ENCODE data around the gene MYO15B.

Gene MYO15B

DNA sequence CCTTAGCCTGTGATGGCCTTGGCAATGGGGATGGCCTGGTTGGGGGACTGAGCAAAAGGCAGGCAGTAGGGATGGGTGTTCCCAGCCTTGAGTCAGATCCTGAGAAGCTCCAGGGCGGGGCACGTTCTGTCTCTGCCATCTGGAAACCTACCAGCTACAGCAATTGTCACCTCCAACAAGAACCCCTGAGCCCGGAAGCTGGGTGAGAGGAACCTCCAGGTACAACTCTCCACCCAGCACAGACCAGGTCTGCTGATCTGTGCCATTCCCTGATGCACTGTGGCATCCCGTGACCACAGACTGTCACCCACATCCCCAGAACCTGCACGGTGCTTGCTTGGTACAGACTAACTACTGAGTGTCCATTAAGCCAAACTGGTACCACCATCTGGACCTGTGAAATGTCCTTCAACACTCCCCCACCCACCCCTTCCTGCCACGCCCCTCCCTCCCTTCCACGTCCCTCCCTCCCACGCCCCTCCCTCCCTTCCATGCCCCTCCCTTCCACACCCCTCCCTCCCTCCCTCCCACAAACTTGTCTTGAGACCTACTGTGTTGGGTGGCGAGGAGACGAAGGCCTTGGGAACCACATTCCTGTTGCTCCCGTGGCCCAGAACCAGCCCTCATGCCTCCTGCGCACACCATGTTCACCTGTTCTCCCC, 16.6 kb downstream of the MYO15B start:
- DNase-seq: no peak

- DNase-seq: no peak
Observed at GRCh38 chr17:75605790-75606189, 18.2 kb downstream of the MYO15B start.

DNA sequence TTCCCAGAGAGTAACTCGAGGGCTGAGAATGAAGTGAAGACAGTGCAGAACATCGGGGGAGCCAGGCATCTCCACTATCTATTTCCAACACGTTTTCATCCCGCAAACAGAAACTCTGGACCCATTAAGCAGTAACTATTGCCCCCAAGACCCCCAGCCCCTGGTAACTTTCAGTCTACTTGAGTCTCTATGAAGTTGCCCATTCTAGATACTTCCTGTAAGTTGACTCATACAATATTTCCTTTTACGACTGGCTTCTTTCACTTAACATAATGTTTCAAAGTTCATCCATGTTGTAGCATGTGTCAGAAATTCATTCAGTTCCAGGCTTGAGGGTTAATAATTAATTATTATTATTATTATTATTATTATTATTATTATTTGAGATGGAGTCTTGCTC, 19.5 kb downstream of the MYO15B start:
- DNase-seq: no peak

DNA sequence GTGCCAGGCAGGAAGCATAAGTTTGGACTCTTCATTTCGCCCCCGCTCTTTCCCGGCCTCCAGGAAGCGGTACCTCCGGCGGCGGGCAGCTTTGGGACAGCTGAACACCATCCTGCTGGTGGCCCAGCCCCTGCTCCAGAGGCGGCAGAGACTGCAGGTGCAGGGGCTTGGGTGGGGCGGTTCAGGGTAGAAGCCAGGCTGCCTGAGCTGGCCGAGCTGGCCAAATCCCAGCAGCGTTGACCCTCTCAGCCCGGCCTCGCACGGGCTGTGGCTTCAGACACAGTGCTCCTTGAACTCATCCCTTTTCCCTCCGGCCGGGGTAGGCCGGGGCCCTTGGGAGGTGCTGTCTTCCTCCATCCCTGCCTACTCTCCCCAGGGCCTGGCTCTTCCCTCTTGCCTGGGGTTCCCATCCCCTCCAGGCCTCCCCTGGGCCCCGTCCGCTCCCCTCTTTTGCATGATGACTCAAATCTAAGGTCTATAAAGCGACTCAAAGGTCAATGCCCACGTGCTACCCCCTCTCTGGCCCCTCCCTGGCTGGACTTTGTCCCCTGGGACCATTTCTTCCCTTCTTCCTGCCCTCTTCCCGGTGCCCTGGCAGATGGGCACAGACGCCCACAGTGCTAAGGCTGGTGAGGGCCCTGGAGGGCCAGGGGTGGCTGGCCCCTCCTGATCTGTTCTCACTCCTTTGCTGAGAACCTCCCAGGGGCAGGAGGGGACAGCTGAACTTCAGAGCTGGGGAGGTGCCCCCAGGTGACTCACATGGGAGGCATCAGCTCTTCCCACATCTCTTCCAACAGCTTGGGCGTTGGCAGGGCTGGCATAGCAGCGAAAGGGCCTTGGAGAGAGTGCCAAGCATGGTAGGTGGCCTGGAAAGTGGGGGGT, 22.7 kb downstream of the MYO15B start:
- no peak for DNase-seq

- no peak for DNase-seq
Observed at GRCh38 chr17:75611851-75612429, 24.3 kb downstream of the MYO15B start.

GRCh38 chr17:75612906-75613626, 25.5 kb downstream of the MYO15B start:
- no peak for DNase-seq

DNA sequence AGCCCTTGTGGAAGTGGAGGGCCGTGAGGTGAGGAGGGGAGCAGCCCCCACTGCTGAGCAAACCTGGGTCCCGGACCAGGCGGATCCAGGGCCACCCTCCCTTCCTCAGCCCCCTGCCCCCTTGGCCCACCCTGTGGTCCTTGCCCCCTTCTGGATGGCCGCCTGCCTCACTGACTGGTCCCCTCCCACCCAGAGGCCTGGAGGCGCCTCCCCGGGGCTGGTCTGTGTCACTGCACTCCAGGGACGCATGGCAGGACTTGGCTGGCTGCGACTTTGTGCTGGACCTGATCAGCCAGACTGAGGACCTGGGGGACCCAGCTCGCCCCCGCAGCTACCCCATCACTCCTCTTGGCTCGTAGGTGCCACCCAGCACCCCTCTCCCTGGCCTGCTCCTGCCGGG, 26.4 kb downstream of the MYO15B start:
- no peak for DNase-seq

DNA sequence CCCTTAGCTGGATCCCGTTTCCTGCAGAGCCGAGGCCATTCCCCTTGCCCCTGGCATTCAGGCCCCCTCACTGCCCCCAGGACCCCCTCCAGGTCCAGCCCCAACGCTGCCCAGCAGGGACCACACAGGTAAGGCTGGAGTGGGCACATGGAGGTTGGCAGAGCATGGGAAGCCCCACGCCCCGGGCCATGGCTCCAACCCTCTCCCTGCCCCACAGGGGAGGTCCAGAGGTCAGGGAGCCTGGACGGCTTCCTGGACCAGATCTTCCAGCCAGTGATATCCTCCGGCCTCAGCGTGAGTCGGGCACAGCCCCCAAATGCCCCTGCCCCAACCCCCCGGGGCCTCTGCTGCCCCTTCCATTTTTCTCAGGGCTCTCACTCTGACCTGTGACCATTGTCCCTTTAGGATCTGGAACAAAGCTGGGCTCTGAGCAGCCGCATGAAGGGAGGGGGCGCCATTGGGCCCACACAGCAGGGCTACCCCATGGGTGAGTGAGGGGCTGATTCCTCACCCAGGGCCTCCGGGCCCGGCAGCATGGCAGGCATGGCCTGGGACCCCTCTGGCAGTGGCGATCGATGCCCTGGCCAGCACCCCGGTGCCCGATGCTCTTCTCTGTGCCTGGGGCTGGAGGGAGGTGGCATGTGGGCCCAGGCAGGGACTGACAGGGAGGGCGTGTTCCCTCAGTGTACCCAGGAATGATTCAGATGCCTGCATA, 27.1 kb downstream of the MYO15B start:
- DNase-seq: no peak

- no peak for DNase-seq
Observed at GRCh38 chr17:75615301-75615700, 27.7 kb downstream of the MYO15B start.

- no peak for DNase-seq
Observed at GRCh38 chr17:75616521-75617122, 29.0 kb downstream of the MYO15B start.

- no peak for DNase-seq
Observed at GRCh38 chr17:75617218-75617617, 29.6 kb downstream of the MYO15B start.

GRCh38 chr17:75617675-75618074, 30.1 kb downstream of the MYO15B start:
- DNase-seq: no peak

- DNase-seq: peak; percentile 26
Observed at GRCh38 chr17:75619506-75620431, 32.2 kb downstream of the MYO15B start.

GRCh38 chr17:75621489-75621888, 33.9 kb downstream of the MYO15B start:
- no peak for DNase-seq

- no peak for DNase-seq
Observed at GRCh38 chr17:75622076-75622475, 34.5 kb downstream of the MYO15B start.

DNA sequence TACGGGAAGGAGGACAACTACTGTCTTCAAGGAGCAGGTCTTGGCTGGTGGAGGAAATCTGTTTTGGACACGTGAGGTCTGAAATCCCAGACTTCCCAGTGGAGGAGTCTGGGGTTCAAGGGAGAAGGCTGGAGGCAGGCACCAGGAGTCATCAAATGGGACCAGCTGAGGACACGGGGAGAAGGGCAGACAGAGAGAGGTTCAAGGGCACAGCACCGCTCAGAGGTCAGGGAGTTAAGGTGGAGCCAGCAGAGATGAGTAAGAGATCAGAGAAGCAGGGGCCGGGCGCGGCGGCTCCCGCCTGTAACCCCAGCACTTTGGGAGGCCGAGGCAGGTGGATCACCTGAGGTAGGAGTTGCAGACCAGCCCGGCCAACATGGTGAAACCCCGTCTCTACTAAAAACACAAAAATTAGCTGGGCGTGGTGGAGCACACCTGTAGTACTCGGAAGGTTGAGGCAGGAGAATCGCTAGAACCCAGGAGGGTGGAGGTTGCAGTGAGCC, 35.2 kb downstream of the MYO15B start:
- no peak for DNase-seq

GRCh38 chr17:75623386-75623785, 35.8 kb downstream of the MYO15B start:
- DNase-seq: no peak

DNA sequence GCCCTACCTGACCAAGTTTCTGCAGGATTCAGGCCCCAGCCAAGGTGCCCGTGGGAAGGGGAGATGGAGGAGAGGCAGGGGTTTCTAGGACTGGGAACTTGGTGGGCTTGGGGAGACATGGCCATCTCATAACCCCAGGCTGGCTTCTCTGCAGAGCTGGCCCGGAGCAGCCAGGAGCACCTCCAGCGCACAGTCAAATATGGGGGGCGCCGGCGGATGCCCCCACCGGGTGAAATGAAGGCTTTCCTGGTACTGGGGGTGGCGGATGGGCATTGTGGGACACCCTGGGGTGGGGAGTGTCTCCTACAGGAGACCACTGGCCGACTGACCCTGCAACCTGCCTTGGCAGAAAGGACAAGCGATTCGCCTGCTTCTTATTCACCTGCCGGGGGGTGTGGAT, 36.4 kb downstream of the MYO15B start:
- DNase-seq: no peak

DNA sequence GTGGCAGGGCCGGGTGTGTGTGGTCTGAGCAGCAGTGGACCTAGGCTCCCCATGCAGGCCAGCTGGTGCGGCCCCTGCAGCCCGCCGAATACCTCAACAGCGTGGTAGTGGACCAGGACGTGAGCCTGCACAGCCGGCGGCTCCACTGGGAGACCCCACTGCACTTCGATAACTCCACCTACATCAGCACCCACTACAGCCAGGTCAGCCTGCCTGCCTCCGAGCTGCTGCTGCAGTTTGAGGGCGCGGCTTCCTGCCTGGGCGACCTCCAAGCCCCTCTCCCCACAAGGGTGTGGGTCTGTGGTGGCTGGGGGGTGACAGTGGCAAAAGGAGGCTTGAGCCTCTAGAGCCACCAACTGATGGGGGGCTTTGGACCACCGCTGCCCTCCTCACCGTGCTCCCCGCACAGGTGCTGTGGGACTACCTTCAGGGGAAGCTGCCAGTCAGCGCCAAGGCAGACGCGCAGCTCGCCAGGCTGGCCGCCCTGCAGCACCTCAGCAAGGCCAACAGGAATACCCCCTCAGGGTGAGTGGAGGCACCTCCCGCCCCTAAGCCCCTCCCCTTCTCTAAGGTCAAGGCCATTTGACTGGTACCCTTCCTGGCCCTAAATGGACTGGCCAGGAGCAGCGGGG, 37.2 kb downstream of the MYO15B start:
- DNase-seq: no peak

DNA sequence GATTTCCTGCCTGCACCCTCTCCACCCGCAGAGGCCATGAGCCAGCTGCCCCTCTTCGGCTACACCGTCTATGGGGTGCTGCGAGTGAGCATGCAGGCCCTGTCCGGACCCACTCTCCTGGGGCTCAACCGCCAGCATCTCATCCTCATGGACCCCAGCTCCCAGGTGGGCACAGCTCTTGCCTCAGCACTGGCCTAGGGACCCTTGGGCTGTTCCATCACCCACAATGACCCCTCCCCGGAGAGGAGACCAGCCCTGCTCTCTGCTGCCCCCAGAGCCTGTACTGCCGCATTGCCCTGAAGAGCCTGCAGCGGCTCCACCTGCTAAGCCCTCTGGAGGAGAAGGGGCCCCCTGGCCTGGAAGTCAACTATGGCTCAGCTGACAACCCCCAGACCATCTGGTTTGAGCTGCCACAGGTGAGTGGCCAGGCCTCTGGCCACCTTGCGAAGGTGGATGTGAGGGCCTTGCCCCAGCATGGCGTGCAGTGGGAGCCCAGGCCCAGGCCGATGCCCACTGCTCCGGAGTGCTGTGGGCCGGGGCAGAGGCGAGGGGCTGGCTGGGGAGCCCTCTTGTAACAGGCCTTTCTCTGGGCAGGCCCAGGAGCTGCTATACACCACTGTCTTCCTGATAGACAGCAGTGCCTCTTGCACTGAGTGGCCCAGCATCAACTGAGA, 38.4 kb downstream of the MYO15B start:
- DNase-seq: peak; percentile 22
